SK-N-SH treated with all-trans-retinoic acid at 6 μM for 48 hours (cell line): Measurements from ENCODE around the gene DHX57.

Source experiments
- ARNTL ChIP-seq: fragments of 450-650 bp; formaldehyde crosslinking; IDR thresholded peaks from 2 replicates; pipeline ENCODE4 v1.5.0; 2020; ENCODE audit warnings: low read depth, mild to moderate bottlenecking, moderate library complexity, borderline replicate concordance
- CSDC2 ChIP-seq: fragments of 250-450 bp; sonication (Bioruptor Pico); IDR thresholded peaks from 2 replicates; pipeline ENCODE4 v1.5.0; 2020; ENCODE audit warnings: mild to moderate bottlenecking, moderate library complexity
- ESRRG ChIP-seq: fragments of 250-450 bp; sonication (Bioruptor Pico); IDR thresholded peaks from 2 replicates; pipeline ENCODE4 v1.6.1; 2021; ENCODE audit warnings: mild to moderate bottlenecking
- ISL1 ChIP-seq: fragments of 250-450 bp; sonication (Bioruptor Pico); IDR thresholded peaks from 2 replicates; pipeline ENCODE4 v2.1.2; 2022; ENCODE audit warnings: mild to moderate bottlenecking, moderate library complexity
- PATZ1 ChIP-seq: fragments of 250-450 bp; sonication (Bioruptor Pico); IDR thresholded peaks from 2 replicates; pipeline ENCODE4 v1.8.0; 2020; ENCODE audit warnings: mild to moderate bottlenecking, moderate library complexity, borderline replicate concordance
- SNAI2 ChIP-seq: fragments of 250-450 bp; sonication (Bioruptor Pico); IDR thresholded peaks from 2 replicates; pipeline ENCODE4 v1.5.0; 2020; ENCODE audit warnings: mild to moderate bottlenecking, moderate library complexity
- ZFP3 ChIP-seq: fragments of 250-450 bp; sonication (Bioruptor Pico); IDR thresholded peaks from 2 replicates; pipeline ENCODE4 v1.5.0; 2020; ENCODE audit warnings: mild to moderate bottlenecking, moderate library complexity

GRCh38 chr2:38862476-38862875 is 13.3 kb downstream of the DHX57 start:
- TF ChIP-seq PATZ1 (CRISPR knock-in tag) (no peak), SNAI2 (CRISPR knock-in tag) (no peak), ZFP3 (CRISPR knock-in tag) (no peak), ESRRG (no peak), CSDC2 (CRISPR knock-in tag) (no peak), ARNTL (CRISPR knock-in tag) (no peak), ISL1 (CRISPR knock-in tag) (no peak)
